GM19397 (cell line): ENCODE measurements around the gene LRRC66.

Experiments
- ATAC-seq: cut with Tn5 transposase; IDR thresholded peaks from one replicate; pipeline ENCODE4 v1.9.1; 2021; ENCODE audit warnings: mild to moderate bottlenecking, moderate library complexity; ENCODE audit not compliant: unreplicated experiment

Gene LRRC66, protein sequence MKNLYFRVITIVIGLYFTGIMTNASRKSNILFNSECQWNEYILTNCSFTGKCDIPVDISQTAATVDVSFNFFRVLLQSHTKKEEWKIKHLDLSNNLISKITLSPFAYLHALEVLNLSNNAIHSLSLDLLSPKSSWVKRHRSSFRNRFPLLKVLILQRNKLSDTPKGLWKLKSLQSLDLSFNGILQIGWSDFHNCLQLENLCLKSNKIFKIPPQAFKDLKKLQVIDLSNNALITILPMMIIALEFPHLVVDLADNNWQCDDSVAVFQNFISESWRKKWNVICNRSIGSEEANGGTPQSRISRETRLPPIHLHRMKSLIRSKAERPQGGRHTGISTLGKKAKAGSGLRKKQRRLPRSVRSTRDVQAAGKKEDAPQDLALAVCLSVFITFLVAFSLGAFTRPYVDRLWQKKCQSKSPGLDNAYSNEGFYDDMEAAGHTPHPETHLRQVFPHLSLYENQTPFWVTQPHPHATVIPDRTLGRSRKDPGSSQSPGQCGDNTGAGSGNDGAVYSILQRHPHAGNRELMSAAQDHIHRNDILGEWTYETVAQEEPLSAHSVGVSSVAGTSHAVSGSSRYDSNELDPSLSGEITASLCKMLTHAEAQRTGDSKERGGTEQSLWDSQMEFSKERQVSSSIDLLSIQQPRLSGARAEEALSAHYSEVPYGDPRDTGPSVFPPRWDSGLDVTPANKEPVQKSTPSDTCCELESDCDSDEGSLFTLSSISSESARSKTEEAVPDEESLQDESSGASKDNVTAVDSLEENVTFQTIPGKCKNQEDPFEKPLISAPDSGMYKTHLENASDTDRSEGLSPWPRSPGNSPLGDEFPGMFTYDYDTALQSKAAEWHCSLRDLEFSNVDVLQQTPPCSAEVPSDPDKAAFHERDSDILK

DNA sequence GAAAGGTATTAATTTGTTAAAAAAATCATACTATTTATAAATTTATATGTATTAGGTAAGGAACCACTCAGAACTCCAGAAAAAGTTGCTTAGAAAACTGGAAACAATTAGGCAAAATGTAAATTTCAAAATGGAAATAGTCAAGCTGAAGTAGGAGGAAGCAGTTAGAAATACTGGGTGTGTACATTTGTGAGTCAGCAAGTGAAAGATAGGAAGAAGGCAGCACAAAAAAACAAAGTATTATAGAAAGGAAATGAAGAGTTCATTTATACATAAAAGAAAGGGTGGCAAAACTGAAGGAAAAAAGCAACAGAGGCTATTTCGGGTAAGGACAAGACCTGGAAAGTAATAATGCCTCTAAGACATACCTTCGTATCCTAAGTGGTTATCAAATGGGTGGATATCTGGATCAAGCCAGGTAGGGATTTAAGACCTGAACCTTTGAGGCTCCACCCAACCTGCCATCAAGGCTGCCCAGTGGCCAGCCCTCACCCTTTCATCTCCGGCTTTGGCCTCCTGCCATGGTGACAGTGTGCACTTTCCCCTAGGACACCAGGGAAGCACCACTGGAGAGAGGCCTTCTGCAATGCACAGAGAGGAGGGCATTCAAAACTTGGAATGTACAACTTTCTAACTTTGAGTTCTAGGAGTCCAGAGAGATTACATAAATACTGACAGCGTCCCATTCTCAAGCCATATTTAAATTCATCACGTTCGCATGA, at the start of gene LRRC66:
LRRC66 (minus strand) TSS at position 428 of the 722 bp plus-strand sequence. CDS start 2,750 bp downstream, outside the sequence.
- no peak for ATAC-seq

DNA sequence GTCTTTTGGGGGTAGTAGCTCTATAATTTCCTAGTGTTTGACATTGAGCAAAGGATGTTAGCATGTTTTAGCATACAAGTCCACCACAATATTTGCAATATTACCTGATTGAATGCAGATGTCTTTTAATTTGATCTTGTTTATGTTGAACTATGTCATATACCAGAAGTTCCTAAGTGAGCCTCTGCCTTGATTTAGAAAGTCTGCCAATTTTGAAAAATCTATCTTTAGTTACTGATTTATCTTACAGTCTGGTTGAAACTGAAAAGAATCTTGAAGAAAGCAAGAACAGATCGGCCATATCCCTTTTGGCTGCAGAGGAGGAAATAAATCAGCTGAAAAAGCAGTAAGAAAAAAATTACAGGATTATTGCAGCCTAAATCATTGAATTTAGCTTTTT, 49.4 kb upstream of the LRRC66 start:
- ATAC-seq: no peak

DNA sequence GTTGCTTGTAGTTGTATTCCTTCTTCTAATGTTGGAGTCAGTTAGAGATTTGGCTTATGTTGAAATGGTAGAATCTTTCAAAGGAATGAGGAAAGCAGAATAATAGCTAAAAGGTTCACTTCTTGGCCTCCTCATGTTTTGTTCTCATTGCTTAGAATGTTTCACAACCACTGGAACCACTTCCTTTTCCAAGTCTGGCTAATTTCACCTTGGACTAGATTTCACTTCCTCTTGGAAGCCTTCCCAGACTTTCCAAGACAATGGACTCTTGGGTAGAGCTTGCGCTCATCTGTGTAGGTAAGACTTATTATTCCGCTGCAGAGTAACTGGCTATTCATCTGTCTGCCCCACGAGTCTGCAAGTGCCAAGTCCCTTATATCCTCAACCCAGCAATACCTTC, 39.2 kb upstream of the LRRC66 start:
- no peak for ATAC-seq

DNA sequence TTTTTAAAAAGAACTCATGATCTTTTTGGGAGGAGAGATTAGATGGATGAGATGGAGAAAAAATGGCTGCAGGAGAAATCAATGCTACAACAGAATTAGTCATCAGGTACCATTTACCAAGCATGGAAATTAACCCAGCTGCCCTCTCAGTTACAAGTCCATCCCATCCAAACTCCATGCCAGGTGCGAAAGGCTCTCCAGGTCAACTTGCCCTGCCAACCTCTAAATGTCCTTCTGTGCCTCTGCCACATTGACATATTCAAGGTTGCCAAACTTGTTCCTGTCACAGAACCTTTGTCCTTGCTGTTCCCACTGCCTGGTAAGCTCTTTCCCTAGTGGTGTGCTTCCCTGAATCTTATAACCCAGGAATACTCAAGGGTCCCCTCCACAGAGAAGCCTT, 38.1 kb upstream of the LRRC66 start:
- no peak for ATAC-seq

DNA sequence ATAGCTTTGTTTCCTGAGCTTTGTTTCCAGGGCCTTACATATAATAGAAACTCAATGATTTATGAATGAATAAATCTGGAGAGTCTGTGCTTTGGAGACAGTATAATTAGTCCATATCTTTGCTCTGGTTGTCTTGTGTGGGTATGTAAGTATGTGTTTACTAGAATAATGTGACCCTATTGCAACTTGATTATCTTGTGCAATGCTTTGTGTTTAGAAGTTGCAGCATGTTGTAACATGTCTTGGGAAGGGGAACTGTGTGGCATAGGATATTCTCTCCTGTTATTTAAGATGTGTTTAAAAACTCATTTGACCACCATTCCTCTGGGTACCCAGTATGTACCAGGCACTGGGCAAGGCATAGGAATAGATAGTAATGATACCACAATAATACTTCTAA, 37.0 kb upstream of the LRRC66 start:
- ATAC-seq: no peak

DNA sequence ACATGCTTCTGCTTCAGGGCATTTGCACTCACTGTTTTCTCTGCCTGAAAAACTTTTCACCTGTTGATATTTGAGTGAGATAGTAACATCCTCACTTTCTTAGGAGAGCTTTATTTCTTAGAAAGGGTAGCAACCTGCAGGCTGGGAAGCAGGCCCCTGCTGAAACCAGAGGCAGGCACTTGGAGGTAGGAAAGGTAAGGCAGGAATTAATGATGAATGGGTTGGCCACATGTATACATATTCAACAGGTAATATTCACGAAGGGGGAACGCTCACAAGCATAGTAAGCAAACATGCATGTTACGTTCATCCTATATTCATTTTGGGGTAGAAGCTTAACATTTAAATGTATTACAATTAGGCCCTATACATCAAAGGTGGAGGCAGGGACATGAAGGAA, 34.1 kb upstream of the LRRC66 start:
- ATAC-seq: no peak

DNA sequence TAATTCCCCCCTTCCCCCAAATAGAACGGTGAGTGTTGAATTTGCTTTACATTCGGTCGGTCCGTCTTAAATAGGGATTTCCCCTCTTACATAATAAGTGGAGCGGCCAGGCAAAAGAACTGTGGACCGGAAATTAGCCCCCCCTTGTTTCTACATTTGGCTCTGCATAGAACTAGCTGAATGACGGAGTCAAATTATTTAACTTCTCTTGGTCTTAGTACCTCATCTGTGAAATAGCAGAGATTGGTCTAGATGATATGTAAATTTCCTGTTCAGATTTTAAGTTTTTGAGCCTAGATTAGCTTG, 32.3 kb upstream of the LRRC66 start:
- ATAC-seq: no peak

DNA sequence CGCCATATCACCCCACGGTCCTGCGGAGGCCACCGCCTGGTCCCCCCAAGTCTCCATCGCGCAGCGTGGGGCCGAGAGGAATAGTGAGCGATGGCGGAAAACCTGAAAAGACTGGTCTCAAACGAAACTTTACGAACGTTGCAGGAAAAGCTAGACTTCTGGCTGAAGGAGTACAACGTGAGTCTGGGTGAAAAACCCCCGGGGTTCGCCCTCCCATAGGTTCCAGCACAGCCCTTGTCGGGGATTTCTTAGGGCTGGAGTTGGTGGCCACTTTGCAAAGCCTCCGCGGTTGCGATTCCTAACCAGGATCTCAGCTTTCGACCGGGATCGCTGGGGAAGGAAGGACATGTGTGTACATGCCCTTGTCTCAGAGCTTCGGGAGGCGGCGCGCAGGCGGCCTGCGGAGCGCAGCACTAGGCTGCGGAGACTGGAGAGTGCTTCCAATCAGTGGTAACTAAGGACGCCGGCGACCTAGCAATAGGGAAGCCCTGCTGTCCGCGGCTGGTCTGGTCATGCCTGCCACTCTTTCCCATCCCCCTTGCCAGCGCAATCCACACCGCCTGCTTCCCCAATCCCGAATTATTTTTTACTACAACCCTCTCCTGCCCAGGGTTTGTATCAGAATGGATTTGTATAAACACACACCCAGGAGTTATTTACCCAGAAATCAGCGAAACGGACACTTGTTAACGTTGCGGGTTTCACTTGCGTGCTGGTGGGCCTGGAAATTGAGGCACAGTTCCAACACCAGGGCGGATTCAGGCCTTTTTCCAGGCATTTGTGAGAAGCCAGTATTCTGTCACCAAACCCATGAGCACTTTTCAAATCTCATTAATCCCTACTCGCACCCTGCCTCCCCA, 31.7 kb upstream of the LRRC66 start:
- peak; percentile 48 for ATAC-seq

DNA sequence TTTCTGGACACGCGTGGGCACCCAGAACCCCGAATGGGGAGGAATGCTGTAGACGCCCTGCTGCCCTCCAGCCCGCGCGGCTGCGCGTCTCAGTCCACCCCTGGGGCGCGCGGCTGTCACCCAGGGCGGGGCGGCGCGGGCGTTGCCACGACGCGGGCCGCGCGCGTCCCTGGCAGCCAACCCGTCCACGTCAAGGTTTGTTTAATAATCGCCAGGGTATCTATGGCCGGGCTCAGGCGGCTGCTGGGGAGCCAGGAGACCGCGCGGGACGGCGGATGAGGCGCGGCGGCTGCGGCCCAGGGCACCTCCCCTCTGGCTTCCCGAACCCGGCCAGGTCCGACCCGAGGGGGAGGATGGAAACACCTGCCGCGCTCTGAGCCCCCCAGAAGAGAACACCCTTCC, 31.1 kb upstream of the LRRC66 start, which contains the start of gene SPATA18:
SPATA18 (plus strand) TSS at position 92 of the 402 bp plus-strand sequence. CDS start 401 bp downstream, outside the sequence.
- peak; percentile 66 for ATAC-seq

DNA sequence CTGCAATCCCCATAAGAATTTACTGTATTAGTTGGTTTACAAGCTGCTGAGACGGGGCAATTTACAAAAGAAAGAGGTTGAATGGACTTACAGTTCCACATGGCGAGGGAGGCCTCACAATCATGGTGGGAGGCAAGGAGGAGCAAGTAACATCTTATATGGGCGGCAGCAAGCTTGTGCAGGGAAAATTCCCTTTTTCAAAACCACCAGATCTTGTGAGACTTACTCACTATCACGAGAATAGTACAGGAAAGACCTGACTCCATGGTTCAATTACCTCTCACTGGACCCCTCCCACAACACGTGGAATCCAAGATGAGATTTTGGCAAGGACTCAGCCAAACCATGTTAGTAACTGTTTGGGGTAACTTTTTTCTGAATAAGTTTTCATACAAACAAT, 29.1 kb upstream of the LRRC66 start:
- ATAC-seq: no peak

DNA sequence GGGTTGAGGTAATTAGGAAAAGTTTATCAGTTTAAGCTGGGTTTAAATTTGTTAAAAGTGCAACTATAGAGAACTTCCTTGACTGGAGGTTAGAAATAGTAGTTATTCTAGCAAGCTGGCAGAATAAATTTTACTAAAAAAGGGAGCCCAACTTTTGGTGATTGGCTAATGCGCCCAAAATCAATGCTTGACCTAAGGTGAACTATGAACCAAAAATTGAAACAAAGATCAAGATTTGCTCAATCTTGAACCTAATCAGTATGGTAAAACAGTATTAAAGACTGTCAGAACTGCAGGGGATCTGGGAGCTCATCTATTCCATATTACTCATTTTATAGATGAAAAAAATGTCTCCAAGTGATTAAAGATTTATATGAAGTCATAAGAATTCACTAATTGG, 24.9 kb upstream of the LRRC66 start:
- no peak for ATAC-seq

DNA sequence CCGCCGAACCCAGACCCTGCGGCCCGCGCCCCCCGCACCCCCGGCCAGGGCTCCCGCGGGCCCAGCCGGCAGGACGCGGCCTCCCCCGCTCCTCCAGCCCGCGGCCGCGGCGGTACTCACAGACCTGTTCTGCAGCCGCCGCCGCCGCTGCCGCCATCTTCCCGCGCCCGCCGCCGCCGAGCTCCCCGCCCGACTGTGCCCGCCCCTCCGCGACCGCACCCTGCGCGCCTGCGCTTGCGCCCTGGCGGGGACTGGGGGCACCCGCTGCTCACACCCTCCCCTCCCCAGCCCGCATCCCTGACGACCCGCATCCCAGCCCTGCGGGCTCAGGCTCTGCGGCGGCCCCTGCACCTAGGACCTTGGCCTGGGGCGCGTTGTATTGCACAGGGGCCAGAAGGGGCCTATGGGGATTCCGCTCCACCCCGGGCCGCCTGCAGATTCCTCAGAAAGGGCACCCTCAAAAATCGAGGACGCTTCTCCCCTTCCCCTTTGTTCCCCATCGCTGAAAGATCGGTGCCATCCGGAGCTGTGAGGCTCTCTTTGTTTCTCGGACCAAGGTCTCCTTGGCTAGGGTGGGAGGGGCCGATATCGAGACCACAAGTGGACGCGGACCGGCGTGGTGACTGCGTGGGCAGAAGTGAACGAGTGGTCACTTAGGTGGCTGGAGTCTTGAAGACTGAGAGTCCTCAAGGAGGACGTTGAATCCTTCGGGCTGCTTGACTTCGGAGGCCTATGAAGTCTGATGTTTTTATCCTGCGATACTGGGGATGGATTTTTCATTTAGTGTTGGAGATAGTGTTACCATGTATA, 18.1 kb upstream of the LRRC66 start, which contains the start of gene SGCB:
SGCB (minus strand) TSS at position 197 of the 810 bp plus-strand sequence; CDS start at position 157, 40 bp downstream.
- peak; percentile 95 for ATAC-seq

DNA sequence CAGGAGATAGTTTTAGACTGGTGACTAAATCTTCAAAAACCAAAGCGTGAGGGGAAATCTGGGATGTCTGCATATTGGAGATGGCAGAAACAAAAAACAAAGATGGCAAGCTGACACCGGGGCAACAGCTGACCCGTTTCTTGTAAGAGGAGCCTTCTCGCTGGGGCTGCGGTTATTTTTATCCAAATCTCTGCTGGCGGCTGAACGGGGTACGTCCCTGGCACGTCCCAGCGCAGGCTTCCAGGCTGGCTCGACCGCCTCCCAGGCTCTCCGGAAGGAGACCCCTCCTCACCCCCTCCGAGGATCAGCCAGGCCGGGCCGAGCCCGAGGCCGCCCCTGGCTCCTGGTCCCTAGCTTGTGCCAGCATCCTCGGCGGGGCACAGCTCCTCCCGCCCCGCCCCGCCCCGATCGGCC, 17.5 kb upstream of the LRRC66 start:
- peak; percentile 58 for ATAC-seq

DNA sequence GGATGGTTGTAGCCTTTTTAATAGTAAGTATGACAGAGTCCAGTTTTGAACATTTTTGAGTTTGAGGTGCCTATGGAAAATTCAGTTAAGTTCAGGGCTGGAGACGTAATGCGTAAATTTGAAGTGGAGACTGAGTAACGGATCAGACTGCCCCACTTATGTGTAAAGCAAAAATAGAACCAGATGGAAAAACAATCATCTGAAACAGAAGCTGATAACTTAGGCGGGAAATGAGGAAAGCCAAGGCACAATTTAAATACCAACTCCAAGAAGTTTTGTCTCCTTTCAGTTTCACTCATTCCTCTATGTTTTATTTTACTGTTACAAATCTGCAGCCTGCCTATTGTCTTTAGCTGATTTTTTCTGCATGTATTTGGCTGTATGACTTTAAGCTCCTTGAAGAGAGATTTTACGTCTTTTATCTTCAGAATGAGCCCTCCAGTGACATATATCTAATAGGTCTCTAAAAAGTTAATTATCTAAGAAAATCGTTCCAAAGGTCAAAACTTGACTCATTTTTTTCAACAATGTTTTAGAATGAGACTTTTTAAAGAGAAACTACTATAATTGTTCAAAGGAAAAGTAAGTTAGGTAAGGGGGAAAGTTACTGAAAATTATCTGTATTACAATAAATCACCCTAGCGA, 16.8 kb upstream of the LRRC66 start:
- ATAC-seq: no peak

DNA sequence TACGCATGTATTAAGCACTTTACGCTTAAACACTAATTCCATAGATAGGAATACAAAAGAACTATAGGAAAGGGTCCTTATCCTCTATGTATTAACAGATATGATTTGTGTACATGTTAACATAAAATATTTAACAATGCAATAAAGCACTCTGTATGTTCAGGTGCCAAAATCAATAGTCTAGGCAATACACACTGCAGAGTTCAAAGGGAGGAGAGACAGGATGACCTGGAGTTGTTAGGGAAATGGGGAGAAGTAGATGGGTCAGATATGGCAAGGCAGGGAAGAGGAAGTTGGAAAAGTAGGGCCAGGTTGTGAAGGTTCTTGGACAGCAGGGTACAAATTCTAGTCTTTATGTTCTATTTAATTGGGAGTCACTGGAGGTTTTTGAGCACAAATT, 15.0 kb upstream of the LRRC66 start:
- no peak for ATAC-seq

DNA sequence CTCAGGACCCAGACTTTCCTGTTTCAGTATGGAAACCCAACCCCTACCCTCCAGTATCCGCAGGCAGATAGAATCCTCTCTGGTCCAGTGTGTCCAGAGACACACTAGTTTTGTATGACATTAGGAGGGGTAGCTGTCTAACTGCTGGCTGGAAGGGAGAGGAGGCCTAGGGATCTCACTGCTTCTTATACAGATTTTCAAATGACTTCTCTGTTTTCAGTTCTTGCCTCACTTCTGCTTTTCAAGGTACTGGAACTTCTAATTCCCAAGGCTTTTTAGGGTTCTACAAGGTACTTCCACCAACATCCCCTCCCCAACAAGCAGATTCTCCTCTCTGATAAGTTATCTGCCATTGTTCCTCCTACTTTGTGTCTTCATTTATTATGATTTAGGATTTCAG, 11.8 kb upstream of the LRRC66 start:
- no peak for ATAC-seq

DNA sequence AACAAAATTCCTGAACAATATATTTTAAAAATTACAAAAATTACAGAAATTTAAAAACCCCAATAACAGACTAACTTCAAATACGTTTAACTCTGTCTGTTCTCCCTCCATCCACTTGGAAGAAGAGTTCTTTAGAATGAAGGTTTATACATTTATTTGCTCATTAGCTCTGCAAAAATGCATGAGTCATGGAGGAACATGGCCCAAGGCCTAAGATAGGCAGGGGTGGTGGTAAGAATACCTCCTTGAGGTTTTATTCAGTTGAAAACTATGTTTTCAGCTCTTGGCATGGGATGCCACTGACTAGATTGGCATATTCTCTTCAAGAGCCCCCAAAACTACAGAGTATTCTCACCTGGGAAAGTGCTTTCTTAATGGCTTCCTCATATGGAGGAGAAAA, 8.8 kb upstream of the LRRC66 start:
- no peak for ATAC-seq

DNA sequence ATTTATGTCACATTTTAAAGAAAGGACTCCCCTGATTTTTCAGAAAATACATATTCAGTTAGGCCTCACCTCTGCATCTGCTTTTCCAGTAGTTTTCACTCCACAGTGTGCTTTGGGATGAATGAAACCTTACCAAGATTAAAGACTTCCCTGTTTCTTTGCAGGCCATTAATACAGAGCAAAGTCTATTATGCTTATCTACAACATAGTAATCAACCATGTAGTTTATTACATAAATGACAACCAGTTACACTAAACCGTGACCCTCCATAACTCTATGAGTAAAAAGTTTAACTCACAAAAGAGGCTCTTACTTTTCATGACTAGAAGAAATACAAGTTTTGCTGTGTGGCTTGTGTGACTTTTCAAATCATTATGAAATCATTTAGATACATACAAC, 2.3 kb downstream of the LRRC66 start:
- no peak for ATAC-seq

DNA sequence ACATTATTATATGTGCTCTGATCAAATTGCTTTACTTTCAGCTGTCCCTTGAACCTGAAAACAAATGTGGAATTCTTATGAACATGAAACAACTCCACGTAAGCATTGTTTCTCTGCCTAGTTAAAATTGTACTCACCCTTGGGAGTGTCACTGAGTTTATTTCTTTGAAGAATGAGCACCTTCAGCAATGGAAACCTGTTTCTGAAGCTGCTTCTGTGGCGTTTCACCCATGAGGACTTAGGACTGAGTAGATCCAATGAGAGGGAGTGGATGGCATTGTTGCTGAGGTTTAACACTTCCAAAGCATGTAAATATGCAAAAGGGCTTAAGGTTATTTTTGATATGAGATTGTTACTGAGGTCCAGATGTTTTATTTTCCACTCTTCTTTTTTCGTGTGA, 3.2 kb downstream of the LRRC66 start:
- no peak for ATAC-seq
